HUDEP-2 (cell line): Measurements from ENCODE around the gene RDH14.
A peak's percentile ranks its signal among the peaks of the same experiment; 100 is the strongest.

Experiments
- DNase-seq, 76 experiments: peaks; one replicate each; lab custom pipeline; 2025; ENCODE audit not compliant: unreplicated experiment in 76 of 76; lab: John Stamatoyannopoulos, UW

The RDH14 gene

DNA sequence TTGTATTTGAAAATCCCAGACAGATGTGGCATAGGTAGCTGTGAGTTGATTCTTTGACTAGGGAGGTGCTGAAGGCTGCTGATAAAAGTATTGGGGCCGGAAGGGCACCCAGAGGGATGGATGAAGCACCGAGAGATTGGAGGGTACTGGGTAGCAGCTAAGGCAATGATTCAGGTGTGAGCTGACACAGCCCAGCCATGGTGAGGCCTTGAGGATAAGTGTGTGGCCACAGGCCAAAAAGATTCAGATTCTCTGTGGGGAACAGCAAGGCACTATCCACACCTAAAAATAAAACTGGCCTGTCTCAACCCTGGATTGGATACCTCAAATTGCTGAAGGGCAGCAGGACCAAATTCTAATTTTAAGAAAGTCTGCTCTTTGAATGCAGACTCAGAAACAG is 35.2 kb downstream of the RDH14 start:
- no peak for DNase-seq

DNA sequence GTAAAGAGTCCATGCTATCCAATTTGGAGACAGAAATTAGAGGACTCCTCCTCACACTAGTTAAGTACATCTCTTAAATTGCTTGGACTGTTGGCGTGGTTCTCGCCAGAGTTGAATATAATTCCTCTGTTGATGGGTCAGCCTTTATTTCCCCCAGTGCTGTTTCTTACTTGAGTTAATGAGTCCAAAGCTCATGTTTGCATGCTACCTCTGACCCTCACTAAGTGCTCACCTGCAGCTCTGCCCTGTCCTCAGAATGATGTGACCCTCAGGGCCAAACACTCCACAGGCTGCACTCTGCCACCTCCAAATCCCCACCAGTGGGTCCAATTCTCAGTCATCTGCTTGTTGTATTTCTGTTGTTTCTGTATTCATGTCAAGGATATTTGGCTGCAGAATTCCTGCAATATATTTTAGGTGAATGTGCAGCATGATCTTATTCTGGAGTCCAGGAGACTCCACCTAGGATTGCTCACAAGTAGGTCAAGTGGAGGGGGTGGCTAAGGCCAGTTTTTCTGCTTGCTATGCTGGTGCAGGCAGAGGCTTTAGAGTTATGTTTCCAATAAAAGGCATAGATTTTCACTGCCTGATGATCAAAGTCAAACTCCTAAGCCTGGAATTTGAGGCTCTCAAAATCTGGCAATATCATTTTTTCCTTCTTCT is 37.8 kb downstream of the RDH14 start:
- DNase-seq = no peak

DNA sequence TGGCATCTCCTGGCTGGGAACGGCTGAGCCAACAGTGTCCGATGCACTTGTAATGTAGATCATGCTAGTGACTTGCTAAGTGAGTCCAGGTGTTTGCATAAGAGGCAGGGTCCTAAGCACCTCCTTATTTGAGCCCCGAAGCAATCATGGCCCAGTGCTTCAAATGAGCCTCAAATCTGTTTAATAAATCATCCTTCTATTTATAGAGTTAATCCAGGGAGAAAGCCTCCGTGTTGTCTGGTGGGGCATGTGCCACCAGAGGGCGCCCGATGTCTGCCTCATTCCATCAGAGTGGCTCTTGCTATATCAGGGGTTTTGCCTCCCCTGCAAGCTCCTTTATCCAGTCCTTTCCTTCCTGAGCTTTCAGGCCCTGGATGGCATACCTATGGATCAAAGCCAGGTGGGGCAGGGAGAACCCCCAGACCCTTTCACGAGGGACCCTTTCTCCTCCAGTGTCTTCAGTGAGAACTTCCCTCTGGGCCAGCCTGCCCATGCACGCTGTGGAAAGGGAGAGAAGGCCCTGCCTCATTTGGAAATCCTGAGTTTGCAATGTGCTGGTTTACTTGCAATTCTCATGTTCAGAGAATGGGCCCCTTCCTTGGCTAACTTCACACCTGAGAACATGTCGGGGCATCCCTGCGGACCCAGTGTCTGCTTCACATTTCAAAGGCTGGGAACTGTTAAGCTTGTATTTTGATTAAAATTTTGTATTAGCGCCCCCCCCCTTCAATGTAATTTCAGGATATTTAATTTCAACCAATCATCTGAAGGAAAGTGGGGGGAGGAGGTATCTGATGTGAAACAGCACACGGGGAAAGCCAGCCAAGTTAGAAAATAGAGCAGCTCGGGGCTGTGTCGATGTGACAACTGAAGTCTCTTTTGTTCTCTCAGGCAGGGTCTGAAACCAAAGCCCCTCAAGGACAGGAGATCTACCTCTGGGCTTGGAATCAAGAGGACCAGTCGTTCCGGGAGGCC is 39.7 kb downstream of the RDH14 start:
- DNase-seq = peak in 57 of 76 experiments; percentile 2 to 65 (median 36)

DNA sequence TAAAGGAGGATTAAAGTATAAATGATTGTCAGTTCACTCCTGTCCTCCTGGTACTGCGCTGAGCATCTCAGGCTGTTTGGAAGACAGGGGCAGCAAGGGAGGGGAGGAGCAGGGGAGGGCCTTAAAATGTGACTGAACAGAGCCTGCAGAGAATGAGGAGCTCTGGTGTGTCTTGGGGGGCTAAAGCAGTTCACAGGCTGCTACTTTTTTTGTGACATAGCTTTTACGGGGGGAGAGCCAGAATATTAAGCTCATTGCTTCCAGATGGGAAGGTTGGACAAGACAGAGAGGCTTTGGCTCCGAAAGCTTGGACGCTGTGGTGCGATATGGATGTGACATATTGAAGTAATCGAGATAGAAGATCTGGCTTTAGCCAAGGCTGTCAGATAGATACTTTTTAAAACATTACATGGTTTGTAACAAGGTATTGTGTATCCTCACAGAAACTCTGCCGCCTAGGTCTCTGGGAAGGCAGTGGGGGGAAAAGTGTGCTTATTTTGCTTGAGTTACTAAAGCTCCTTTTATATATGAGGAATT is 40.5 kb downstream of the RDH14 start:
- no peak for DNase-seq

DNA sequence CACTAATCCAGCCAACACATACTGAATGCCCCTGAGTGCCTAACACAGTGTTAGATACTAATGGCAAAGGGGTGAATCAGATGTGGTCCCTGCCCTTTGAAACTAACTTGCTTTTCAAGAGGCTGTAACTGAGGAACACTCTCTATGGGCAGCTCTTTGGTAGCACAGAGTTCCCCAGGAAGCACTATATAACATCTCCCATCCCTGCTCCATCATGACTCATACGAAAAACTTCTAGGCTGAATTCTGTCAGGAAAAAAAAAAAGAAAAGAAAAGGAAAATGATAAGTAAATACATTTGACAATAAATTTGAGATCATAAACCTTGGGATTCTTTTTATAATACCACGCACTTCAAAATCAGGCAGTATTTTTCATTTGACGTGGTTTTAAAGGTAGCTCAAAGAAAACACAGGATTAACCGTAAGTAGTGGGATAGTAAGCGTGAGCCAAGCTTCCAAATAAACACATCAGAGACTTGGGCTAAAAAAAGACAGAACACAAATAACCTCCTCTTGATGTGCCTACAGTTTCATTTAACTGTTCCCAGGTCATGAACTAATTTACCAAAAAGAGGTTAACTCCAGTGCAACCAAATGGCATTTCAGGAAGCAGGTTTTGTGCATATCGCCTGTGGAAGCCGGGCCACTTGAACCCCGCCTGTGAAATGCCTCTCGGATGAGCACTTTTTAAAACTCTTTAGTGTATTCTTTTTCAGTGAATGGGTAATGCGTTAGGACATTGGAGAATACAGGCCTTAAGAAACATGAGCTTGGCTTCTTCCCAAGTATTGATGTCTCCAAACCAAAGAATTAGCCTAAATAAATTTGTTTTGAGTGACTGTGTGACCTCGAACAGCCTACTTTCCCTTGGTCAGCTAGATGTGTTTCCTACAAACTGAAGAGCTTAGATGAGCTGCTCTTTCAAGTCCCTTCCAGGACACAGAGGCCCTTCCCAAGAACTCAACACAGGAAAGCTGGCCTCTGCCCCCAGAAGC is 42.0 kb downstream of the RDH14 start:
- no peak for DNase-seq

DNA sequence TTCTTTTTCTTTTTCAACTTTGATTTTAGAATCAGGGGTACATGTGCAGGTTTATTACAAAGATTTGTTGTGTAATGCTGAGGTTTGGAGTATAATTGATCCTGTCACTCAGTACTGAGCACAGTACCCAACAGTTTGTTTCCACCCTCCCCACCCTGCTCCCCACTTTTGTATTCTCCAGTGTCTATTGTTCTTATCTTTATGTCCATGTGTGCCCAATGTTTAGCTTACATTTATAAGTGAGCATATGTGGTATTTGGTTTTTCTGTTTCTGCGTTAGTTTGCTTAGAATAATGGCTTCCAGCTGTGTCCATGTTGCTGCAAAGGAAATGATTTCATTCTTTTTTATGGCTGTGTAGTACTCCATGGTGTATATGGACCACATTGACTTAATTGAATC is 43.1 kb downstream of the RDH14 start:
- DNase-seq = no peak

DNA sequence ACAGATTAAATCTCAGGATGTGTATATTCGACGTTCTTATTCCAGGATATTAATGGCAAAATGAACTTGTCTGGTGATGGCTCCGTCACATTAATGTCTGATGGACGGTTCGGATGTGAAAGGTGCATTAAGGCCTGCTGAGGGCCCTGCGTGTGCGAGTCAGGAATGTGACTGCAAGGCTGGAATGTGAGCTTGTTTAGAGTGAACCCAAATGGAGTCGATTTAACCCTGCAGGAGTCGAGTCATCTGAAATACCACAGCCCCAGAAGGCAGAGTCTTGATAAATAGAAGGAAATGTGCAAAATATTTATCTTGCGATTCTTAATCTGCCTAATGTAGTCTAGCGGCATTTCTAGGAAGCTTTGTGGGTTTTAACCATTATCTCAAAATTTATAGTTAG is 44.3 kb downstream of the RDH14 start:
- no peak for DNase-seq

DNA sequence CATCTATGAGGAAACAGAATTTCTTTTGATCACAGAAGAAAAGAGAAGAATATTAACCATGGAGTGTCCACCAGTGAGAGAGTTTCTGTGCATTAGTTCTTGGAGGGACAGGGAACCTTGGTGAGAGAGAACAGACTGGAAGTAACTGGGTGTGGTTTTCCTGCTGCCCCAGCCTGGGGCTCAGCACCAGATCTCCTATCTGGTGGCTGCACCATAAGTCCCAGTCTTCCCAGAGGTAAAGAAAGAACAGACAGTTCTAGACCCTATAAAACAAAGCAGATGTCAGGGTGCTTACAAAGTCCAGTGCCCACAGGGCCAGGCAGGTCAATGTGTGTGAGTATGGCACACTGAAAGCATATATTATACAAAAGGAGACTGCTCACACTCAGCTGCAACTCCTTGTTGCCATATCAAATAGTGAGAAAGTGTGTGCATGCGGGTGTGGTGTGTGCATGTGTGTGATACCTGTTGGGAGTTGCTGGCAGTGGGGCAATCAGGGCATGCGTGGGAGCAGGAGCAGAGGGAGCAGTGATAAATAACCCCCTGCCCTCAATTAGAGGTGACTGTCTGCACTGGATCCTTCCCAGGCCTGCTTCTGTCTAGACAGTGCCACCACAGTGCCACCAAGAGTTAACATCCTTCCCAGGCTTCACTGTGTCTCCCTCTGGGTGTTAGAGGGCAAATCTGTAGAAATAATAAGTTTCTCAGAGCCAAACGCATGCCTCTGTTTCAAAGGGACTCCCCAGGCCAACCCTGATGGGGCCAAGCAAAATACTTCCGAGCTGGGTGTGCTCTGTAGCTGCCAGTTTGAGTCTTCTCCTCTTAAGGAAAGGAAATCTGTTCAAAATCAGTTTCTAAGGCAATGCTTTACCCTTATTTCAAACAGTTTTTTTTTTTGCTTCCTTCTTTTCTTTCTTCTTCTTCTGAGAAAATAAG is 45.7 kb downstream of the RDH14 start:
- DNase-seq = no peak

DNA sequence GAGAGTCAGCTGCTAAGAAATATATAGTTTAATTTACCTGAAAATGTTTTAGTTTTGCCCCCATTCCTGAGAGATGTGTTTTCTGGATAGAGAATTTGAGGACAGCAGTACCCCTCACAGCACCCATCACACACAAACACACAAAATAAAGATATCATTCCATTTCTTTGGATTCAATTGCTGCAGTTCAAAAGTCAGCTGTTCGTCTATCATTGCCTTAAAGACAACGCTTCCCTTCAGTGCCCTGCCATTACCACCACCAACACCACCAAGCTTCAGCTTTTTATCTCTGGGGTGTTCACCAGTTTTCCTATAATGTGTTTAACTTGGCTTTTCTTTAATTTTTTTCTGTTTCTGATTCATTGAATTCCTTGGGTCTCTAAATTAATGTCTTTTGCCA is 49.7 kb downstream of the RDH14 start:
- no peak for DNase-seq

DNA sequence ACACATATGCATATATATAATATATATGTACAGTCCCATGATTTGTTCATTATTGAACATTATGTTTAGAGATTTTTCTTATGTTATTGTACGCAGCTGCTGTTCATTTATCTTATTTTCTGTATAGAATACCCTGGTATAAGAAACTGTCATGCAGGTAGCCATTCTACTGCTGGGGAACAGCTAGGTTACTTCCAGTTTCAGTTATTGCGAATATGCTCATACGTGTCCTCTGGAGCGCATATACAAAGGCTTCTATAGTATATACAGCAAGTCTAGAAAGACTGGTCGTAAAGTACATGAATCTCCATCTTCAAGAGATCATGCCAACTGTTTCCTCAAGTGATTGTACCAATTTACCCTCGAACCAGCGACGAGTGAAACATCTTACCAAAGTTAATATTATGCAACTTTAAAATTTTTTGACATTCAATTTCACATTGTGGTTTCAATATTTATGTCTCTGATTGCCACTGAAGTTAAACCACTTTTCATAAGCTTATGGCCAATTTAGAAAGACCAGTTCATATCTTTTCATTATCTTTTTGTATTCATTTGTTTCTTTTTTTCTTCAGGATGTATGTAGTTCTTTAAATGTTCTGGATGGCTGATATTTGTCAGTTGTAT is 53.5 kb downstream of the RDH14 start:
- DNase-seq = no peak

DNA sequence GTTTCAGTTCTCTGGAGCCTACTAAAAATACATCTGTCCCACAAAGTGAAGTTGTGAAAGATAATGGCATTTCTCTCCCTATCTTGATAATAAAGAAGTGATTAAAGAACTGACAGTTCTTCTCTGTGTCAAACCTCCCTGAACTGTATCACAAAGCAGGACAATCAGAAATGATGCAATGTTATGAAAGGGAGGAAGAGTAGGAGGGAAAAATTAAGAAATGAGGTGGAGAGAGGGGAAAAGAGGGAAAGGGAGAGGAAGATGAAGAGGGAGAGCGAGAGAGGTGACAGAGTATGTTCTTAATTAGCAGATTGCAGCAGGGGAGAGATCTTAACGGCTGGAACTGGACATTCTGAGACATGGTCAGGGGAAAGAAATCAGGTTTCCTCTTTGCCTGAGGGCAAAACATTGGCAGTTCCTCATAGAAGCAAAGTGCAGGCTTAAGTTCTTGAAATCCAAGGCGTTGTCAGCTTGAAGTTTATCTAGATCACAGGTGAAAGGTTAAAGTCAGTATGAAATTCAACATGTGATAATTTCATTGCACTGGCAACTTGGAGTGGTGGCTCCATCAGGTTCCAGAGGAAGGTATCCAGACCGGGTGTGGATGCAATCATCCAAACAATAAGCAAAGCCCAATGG is 54.6 kb downstream of the RDH14 start:
- DNase-seq = no peak
